MM.1S (cell line): ENCODE data around the gene ACOT12.
"Not testable (repeated sequence)": the region's sequence is repeated elsewhere in the genome, so short reads cannot be mapped to it uniquely, and the experiment has no call there.

ENCODE experiments used
- DNase-seq: peaks from one replicate; pipeline ENCODE4 v3.0.0-alpha.2; 2015
- H2AFZ ChIP-seq: fragments of 300-600 bp; sonication (generic); 2 replicates; pipeline ENCODE4 v1.6.0; 2016; ENCODE audit warnings: antibody characterized with exemption, low read length
- H3F3A ChIP-seq: fragments of 300-600 bp; sonication (generic); 2 replicates; pipeline ENCODE4 v1.6.1; 2016; ENCODE audit warnings: mild to moderate bottlenecking, antibody characterized with exemption, low read length, moderate library complexity, mixed read lengths; ENCODE audit not compliant: insufficient read depth
- H3K27ac ChIP-seq: fragments of 300-600 bp; sonication (generic); 2 replicates; pipeline ENCODE4 v1.5.1; 2016; ENCODE audit warnings: mild to moderate bottlenecking, low read length
- H3K27me3 ChIP-seq: fragments of 300-600 bp; sonication (generic); replicated peaks from 2 replicates; pipeline ENCODE4 v1.6.0; 2016; ENCODE audit warnings: low read length; ENCODE audit not compliant: insufficient read depth
- H3K36me3 ChIP-seq: fragments of 300-600 bp; sonication (generic); replicated peaks from 2 replicates; pipeline ENCODE4 v1.6.1; 2016; ENCODE audit warnings: mild to moderate bottlenecking, low read length, mixed read lengths; ENCODE audit not compliant: insufficient read depth
- H3K4me1 ChIP-seq: fragments of 300-600 bp; sonication (generic); 2 replicates; pipeline ENCODE4 v1.6.1; 2016; ENCODE audit warnings: low read length, mixed read lengths
- H3K4me2 ChIP-seq: fragments of 300-600 bp; sonication (generic); 2 replicates; pipeline ENCODE4 v1.6.0; 2016; ENCODE audit warnings: low read depth, low read length
- H3K4me3 ChIP-seq: fragments of 300-600 bp; sonication (generic); 2 replicates; pipeline ENCODE4 v1.5.1; 2016; ENCODE audit warnings: low read length, mixed read lengths
- H3K79me2 ChIP-seq: fragments of 300-600 bp; sonication (generic); 2 replicates; pipeline ENCODE4 v1.6.1; 2016; ENCODE audit warnings: mixed run types, low read length, mixed read lengths
- H3K9ac ChIP-seq: fragments of 300-600 bp; sonication (generic); 2 replicates; pipeline ENCODE4 v1.6.1; 2016; ENCODE audit warnings: low read length, mixed read lengths
- H3K9me2 ChIP-seq: fragments of 300-600 bp; sonication (generic); replicated peaks from 2 replicates; pipeline ENCODE4 v1.6.1; 2016; ENCODE audit warnings: mild to moderate bottlenecking, low read length, mixed read lengths; ENCODE audit not compliant: insufficient read depth
- H3K9me3 ChIP-seq: fragments of 300-600 bp; sonication (generic); replicated peaks from 2 replicates; pipeline ENCODE4 v1.6.1; 2016; ENCODE audit warnings: mild to moderate bottlenecking, low read length, mixed read lengths; ENCODE audit not compliant: insufficient read depth
- H4K20me1 ChIP-seq: fragments of 300-600 bp; sonication (generic); 2 replicates; pipeline ENCODE4 v1.6.1; 2016; ENCODE audit warnings: mild to moderate bottlenecking, low read length, moderate library complexity, mixed read lengths; ENCODE audit not compliant: insufficient read depth
- CTCF ChIP-seq: fragments of 300-600 bp; sonication (generic); IDR thresholded peaks from 2 replicates; pipeline ENCODE4 v1.5.1; 2016; ENCODE audit warnings: antibody characterized with exemption, low read length, mixed read lengths
- EZH2 ChIP-seq: fragments of 300-600 bp; sonication (generic); optimal IDR thresholded peaks from 2 replicates; pipeline ENCODE3; 2017; ENCODE audit warnings: low read depth, mild to moderate bottlenecking, antibody characterized with exemption, low read length, mixed read lengths
- EZH2phosphoT487 ChIP-seq: fragments of 300-600 bp; sonication (generic); IDR thresholded peaks from 2 replicates; pipeline ENCODE4 v1.6.1; 2018; ENCODE audit warnings: antibody characterized with exemption, low read length

Gene ACOT12

GRCh38 chr5:81408496-81408895, 14.6 kb upstream of the ACOT12 start:
- H3K79me2 ChIP-seq, result no peaks in the 10 kb centered on the region
- no peaks in the 10 kb centered on the region for H4K20me1 ChIP-seq
- no peaks in the 10 kb centered on the region for H3K9me3 ChIP-seq
- no peak for DNase-seq
- H2AFZ ChIP-seq, result no peak overlapping the region
- H3K4me1 ChIP-seq, result no peaks in the 10 kb centered on the region
- TF ChIP-seq EZH2 (no peak), CTCF (no peak), EZH2phosphoT487 (no peak)
- no peak overlapping the region for H3K27ac ChIP-seq
- no peaks in the 10 kb centered on the region for H3K36me3 ChIP-seq
- H3F3A ChIP-seq, result no peaks in the 10 kb centered on the region
- H3K27me3 ChIP-seq, result no peaks in the 10 kb centered on the region
- no peaks in the 10 kb centered on the region for H3K9me2 ChIP-seq
- no peak overlapping the region for H3K4me3 ChIP-seq
- no peak overlapping the region for H3K9ac ChIP-seq
- no peak overlapping the region for H3K4me2 ChIP-seq

- not testable (repeated sequence) for H3K27ac ChIP-seq, H3K4me1 ChIP-seq, H4K20me1 ChIP-seq, H3K9me3 ChIP-seq, H2AFZ ChIP-seq, H3K79me2 ChIP-seq, H3F3A ChIP-seq, H3K27me3 ChIP-seq, H3K4me2 ChIP-seq, H3K9me2 ChIP-seq, H3K36me3 ChIP-seq, H3K4me3 ChIP-seq, H3K9ac ChIP-seq, DNase-seq
Measured at GRCh38 chr5:81407811-81408210, 13.9 kb upstream of the ACOT12 start.

- Histone ChIP-seq H2AFZ (no peak overlapping the region), H3K27ac (no peak overlapping the region), H3K9ac (no peak overlapping the region), H3K4me1 (no peaks in the 10 kb centered on the region), H3K4me2 (no peak overlapping the region), H3K79me2 (no peaks in the 10 kb centered on the region), H3K9me2 (no peaks in the 10 kb centered on the region), H4K20me1 (no peaks in the 10 kb centered on the region), H3K4me3 (no peak overlapping the region), H3K9me3 (no peaks in the 10 kb centered on the region), H3F3A (no peaks in the 10 kb centered on the region), H3K36me3 (no peaks in the 10 kb centered on the region), H3K27me3 (no peaks in the 10 kb centered on the region)
- DNase-seq, result no peak
- TF ChIP-seq CTCF, result no peak
- TF ChIP-seq EZH2phosphoT487, result no peak
- no peak for TF ChIP-seq EZH2
Measured at GRCh38 chr5:81405126-81405891, 11.4 kb upstream of the ACOT12 start.

GRCh38 chr5:81402192-81402930, 8.4 kb upstream of the ACOT12 start:
- Histone ChIP-seq H3K36me3 (no peaks in the 10 kb centered on the region), H3K4me3 (no peak overlapping the region), H3K27ac (no peak overlapping the region), H3K9me2 (no peaks in the 10 kb centered on the region), H3K9me3 (no peaks in the 10 kb centered on the region), H4K20me1 (no peaks in the 10 kb centered on the region), H3K27me3 (no peaks in the 10 kb centered on the region), H2AFZ (no peak overlapping the region), H3F3A (no peaks in the 10 kb centered on the region), H3K9ac (no peak overlapping the region), H3K4me1 (no peaks in the 10 kb centered on the region), H3K79me2 (no peaks in the 10 kb centered on the region), H3K4me2 (no peak overlapping the region)
- no peak for TF ChIP-seq EZH2phosphoT487
- TF ChIP-seq EZH2, result no peak
- no peak for TF ChIP-seq CTCF
- DNase-seq, result no peak
